Measurements from ENCODE around the gene SPDYE1.
"Not testable (repeated sequence)": the region's sequence is repeated elsewhere in the genome, so short reads cannot be mapped to it uniquely, and the experiment has no call there.

- TF ChIP-seq EP300 (IDR thresholded peaks at IDR 0.05; ENCODE audit: low read depth); POLR2AphosphoS5 (IDR thresholded peaks at IDR 0.05): not testable (repeated sequence)
Observed at GRCh38 chr7:44039800-44040492, 42.2 kb downstream of the SPDYE1 start.

Measured in transverse colon (tissue), 3 donors.